SK-N-SH treated with all-trans-retinoic acid at 6 μM for 48 hours (cell line): Measurements from ENCODE around the gene FLNC.

ENCODE experiments used
- ESRRG ChIP-seq: fragments of 250-450 bp; sonication (Bioruptor Pico); IDR thresholded peaks from 2 replicates; pipeline ENCODE4 v1.6.1; 2021; ENCODE audit warnings: mild to moderate bottlenecking
- ISL1 ChIP-seq: fragments of 250-450 bp; sonication (Bioruptor Pico); IDR thresholded peaks from 2 replicates; pipeline ENCODE4 v2.1.2; 2022; ENCODE audit warnings: mild to moderate bottlenecking, moderate library complexity
- ZNF8 ChIP-seq: fragments of 450-650 bp; formaldehyde crosslinking; IDR thresholded peaks from 2 replicates; pipeline ENCODE4 v1.5.0; 2020; ENCODE audit warnings: mild to moderate bottlenecking, moderate library complexity

GRCh38 chr7:128871050-128871449 lies 40.8 kb downstream of the FLNC start:
- TF ChIP-seq ESRRG: no peak
- no peak for TF ChIP-seq ISL1 (CRISPR knock-in tag)
- TF ChIP-seq ZNF8: no peak
